ENCODE measurements around the gene AEBP2. TPM values are rescaled to one million over a fixed set of nuclear protein-coding genes. Genes with fewer than 3 reads are reported as not detected.

AEBP2 gene
- total RNA-seq, 2 experiments from 2014 or later = 44.7 to 45.0 TPM

DNA sequence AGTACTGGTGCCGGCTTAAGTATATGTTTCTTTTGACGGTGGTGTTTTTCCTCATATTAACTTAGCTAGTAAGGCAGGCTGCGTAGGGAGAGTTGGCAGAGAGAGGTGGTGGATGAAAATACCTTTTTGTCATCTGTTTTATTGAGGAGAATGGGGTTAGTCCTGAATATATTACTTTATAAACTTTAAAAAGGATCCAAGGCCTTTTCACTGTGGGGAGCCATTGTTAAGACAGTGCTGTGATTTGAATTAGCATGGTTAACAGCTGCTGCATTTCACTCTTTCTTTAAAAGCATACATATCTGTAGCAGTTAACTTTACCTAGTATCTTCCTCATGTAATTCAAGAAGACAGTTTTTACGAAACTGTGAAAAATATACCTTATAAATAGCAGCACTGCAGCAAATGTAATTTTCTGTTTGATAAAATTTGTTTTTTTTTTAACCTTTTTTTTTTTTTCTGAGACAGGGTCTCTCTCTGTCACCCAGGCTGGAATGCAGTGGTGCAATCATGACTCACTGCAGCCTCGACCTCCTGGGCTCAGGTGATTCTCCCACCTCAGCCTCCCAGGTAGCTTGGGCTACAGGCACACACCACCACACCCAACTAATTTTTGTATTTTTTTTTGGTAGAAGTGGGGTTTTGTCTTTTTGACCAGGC, 57.1 kb downstream of the AEBP2 start:
- Mint-ChIP-seq H3K27ac (no peak overlapping the region), H3K4me1 (ENCODE audit: low read depth) (peaks cover 17% of the 10 kb centered on the region), H3K27me3 (no peaks in the 10 kb centered on the region), H3K4me3 (no peak overlapping the region), H3K9me3 (no peaks in the 10 kb centered on the region), H3K36me3 (peaks cover 23% of the 10 kb centered on the region)
- DNase-seq = no peak
- intact Hi-C loops (cut with micrococcal nuclease) = no loop called here
- ChIA-PET POLR2A (no interaction called here), CTCF (no interaction called here)

DNA sequence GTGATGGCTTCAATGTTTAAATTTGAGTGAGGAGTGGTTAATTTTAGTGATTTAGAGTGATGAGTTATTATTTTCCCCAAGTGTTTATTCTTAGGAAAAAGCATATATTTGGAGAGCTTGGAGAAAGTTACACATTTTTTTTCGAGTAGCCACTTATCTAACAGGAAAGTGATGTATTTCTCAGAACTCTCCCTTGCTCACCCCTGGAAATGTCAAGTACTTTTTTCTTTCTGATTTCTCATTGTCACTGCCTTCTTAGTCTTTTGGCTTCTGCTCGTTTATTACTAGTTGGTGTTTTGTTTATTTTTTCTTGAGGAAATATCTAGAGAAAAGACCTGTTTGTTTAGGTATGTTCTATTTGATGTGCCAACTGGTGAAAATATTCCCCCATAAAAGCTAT, 58.8 kb downstream of the AEBP2 start:
- ChIA-PET CTCF (no interaction called here), POLR2A (no interaction called here)
- peaks cover 11% of the 10 kb centered on the region for H3K4me1 Mint-ChIP-seq (ENCODE audit: low read depth)
- H3K27ac Mint-ChIP-seq = no peak overlapping the region
- intact Hi-C loops (cut with micrococcal nuclease) = no loop called here
- H3K4me3 Mint-ChIP-seq = no peak overlapping the region
- DNase-seq = no peak
- H3K9me3 Mint-ChIP-seq = no peaks in the 10 kb centered on the region
- no peaks in the 10 kb centered on the region for H3K27me3 Mint-ChIP-seq
- peaks cover 30% of the 10 kb centered on the region for H3K36me3 Mint-ChIP-seq

DNA sequence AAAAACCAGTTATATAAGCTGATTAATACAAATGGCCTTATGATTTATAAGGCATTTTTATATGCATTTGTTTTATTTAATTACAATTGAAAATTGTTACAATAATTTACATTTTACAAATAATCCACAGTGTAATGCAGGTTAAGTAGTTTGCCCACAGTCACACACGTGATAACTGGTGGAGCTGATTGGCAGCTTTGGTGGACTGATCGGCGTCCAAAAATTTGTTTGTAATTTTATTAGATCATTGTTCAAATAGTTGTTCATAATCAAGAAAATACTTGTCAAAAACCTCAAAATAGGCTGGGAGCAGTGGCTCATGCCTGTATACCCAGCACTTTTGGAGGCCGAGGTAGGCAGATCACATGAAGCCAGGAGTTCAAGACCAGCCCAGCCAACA, 59.7 kb downstream of the AEBP2 start:
- DNase-seq = no peak
- Mint-ChIP-seq H3K27me3 (no peaks in the 10 kb centered on the region), H3K27ac (no peak overlapping the region), H3K4me1 (ENCODE audit: low read depth) (peaks cover 14% of the 10 kb centered on the region), H3K4me3 (no peak overlapping the region), H3K9me3 (no peaks in the 10 kb centered on the region), H3K36me3 (peaks cover 25% of the 10 kb centered on the region)
- CTCF ChIA-PET = interaction anchor here (0.6 kb wide), 1 partner anchor 34 kb away, joined by 7 read pairs; no protein-coding TSS in a partner anchor
- POLR2A ChIA-PET = no interaction called here
- intact Hi-C loops (cut with micrococcal nuclease) = no loop called here

- H3K27ac Mint-ChIP-seq = no peak overlapping the region
- CTCF ChIA-PET = no interaction called here
Measured at GRCh38 chr12:19506497-19506896, 67.2 kb downstream of the AEBP2 start.

GRCh38 chr12:19507823-19508222, 68.5 kb downstream of the AEBP2 start:
- DNase-seq = no peak
- H3K27me3 Mint-ChIP-seq = no peaks in the 10 kb centered on the region
- peaks cover 19% of the 10 kb centered on the region for H3K36me3 Mint-ChIP-seq
- H3K4me3 Mint-ChIP-seq = no peak overlapping the region
- no peak overlapping the region for H3K27ac Mint-ChIP-seq
- ChIA-PET CTCF (no interaction called here), POLR2A (no interaction called here)
- intact Hi-C loops (cut with micrococcal nuclease) = no loop called here
- peaks cover 33% of the 10 kb centered on the region for H3K4me1 Mint-ChIP-seq (ENCODE audit: low read depth)
- H3K9me3 Mint-ChIP-seq = no peaks in the 10 kb centered on the region

More at GRCh38 chr12:19506497-19506896, 67.2 kb downstream of the AEBP2 start:
- no peaks in the 10 kb centered on the region for H3K9me3 Mint-ChIP-seq
- peaks cover 33% of the 10 kb centered on the region for H3K4me1 Mint-ChIP-seq (ENCODE audit: low read depth)
- intact Hi-C loops (cut with micrococcal nuclease) = no loop called here
- peaks cover 19% of the 10 kb centered on the region for H3K36me3 Mint-ChIP-seq
- no peak for DNase-seq
- POLR2A ChIA-PET = no interaction called here
- H3K4me3 Mint-ChIP-seq = no peak overlapping the region
- no peaks in the 10 kb centered on the region for H3K27me3 Mint-ChIP-seq

DNA sequence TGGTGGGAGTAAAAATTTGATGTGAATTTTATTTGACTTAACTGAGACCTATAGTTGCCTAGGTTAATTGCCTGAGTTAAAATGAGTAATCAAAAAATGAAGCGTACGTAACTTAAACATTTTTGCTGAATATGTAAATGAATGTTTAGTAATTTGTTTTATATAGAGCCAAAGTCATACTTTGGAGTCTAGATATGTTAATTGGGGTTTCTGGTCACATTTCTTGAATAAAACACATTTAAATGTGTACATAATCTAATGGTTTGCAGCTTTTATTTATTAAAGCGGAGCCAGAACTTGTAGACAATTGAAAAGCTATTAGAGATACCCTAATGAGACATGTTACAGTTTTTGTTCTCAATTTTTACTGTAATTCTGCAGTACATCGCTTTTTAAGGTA, 71.2 kb downstream of the AEBP2 start:
- DNase-seq = no peak
- H3K9me3 Mint-ChIP-seq = no peaks in the 10 kb centered on the region

GRCh38 chr12:19515179-19515578, 75.9 kb downstream of the AEBP2 start:
- Mint-ChIP-seq H3K27ac (no peak overlapping the region), H3K27me3 (no peaks in the 10 kb centered on the region), H3K4me1 (ENCODE audit: low read depth) (peaks cover 5% of the 10 kb centered on the region), H3K4me3 (no peak overlapping the region), H3K36me3 (peaks cover 26% of the 10 kb centered on the region), H3K9me3 (no peaks in the 10 kb centered on the region)
- intact Hi-C loops (cut with micrococcal nuclease) = no loop called here
- DNase-seq = no peak
- ChIA-PET CTCF (no interaction called here), POLR2A (no interaction called here)

More for the DNA sequence above, 71.2 kb downstream of the AEBP2 start:
- Mint-ChIP-seq H3K36me3 (peaks cover 22% of the 10 kb centered on the region), H3K27me3 (no peaks in the 10 kb centered on the region), H3K4me1 (ENCODE audit: low read depth) (peaks cover 22% of the 10 kb centered on the region), H3K27ac (no peak overlapping the region), H3K4me3 (no peak overlapping the region)
- ChIA-PET CTCF (no interaction called here), POLR2A (no interaction called here)
- intact Hi-C loops (cut with micrococcal nuclease) = no loop called here

DNA sequence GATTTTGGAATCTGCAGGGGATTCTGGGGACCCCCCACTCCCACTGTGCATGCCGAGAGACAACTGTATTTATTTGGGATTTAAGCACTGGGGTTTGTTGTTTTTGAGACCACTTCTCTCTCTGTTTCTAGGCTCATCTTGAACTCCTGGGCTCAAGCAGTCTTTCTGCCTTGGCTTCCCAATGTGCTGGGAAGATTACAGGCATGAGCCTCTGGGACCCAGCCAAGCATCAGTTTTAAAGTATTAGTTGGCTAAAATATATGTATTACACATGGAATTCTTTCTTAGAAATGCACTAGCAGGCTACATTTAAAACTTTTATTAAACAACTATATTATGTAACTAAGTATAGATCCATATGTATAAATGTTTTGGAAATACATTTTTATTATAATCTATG, 78.3 kb downstream of the AEBP2 start:
- Mint-ChIP-seq H3K27me3 (no peaks in the 10 kb centered on the region), H3K9me3 (no peaks in the 10 kb centered on the region), H3K4me1 (ENCODE audit: low read depth) (peaks cover 2% of the 10 kb centered on the region), H3K36me3 (peaks cover 20% of the 10 kb centered on the region), H3K4me3 (no peak overlapping the region), H3K27ac (no peak overlapping the region)
- intact Hi-C loops (cut with micrococcal nuclease) = no loop called here
- no peak for DNase-seq
- ChIA-PET CTCF (no interaction called here), POLR2A (no interaction called here)

- ChIA-PET POLR2A (no interaction called here), CTCF (no interaction called here)
- Mint-ChIP-seq H3K4me1 (ENCODE audit: low read depth) (peaks cover 2% of the 10 kb centered on the region), H3K27ac (no peak overlapping the region), H3K27me3 (no peaks in the 10 kb centered on the region), H3K4me3 (no peak overlapping the region), H3K9me3 (no peaks in the 10 kb centered on the region), H3K36me3 (peaks cover 19% of the 10 kb centered on the region)
- DNase-seq = no peak
- intact Hi-C loops (cut with micrococcal nuclease) = no loop called here
Measured at GRCh38 chr12:19518209-19518608, 78.9 kb downstream of the AEBP2 start.

- H3K36me3 Mint-ChIP-seq = peaks cover 12% of the 10 kb centered on the region
- H3K4me1 Mint-ChIP-seq (ENCODE audit: low read depth) = peaks cover 2% of the 10 kb centered on the region
- intact Hi-C loops (cut with micrococcal nuclease) = no loop called here
- no peak for DNase-seq
- CTCF ChIA-PET = no interaction called here
- no peak overlapping the region for H3K4me3 Mint-ChIP-seq
- no peaks in the 10 kb centered on the region for H3K9me3 Mint-ChIP-seq
- H3K27me3 Mint-ChIP-seq = no peaks in the 10 kb centered on the region
- POLR2A ChIA-PET = no interaction called here
- H3K27ac Mint-ChIP-seq = no peak overlapping the region
Measured at GRCh38 chr12:19520646-19521415, 81.5 kb downstream of the AEBP2 start.

DNA sequence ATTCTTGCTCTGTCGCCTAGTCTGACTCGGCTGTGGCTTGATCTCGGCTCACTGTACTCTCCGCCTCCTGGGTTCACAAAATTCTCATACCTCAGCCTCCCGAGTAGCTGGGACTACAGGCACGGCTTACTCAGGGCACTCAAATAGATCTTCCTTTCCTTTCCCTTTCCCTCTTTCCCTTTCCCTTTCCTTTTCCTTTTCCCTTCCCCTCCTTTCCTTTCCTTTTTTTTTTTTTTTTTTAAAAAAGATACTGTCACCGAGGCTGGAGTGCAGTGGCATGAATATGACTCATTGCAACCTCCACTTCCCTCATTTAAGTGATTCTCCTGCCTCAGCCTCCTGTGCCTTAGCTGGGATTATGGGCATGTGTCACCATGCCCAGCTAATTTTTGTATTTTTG, 86.0 kb downstream of the AEBP2 start:
- POLR2A ChIA-PET = no interaction called here

GRCh38 chr12:19527866-19528265, 88.6 kb downstream of the AEBP2 start:
- CTCF ChIA-PET = no interaction called here
- POLR2A ChIA-PET = no interaction called here
- DNase-seq = no peak
- no peaks in the 10 kb centered on the region for H3K36me3 Mint-ChIP-seq
- H3K9me3 Mint-ChIP-seq = no peaks in the 10 kb centered on the region
- H3K4me3 Mint-ChIP-seq = no peak overlapping the region
- H3K27me3 Mint-ChIP-seq = no peaks in the 10 kb centered on the region
- intact Hi-C loops (cut with micrococcal nuclease) = no loop called here
- no peak overlapping the region for H3K27ac Mint-ChIP-seq
- H3K4me1 Mint-ChIP-seq (ENCODE audit: low read depth) = peaks cover 28% of the 10 kb centered on the region

More for the DNA sequence above, 86.0 kb downstream of the AEBP2 start:
- no peaks in the 10 kb centered on the region for H3K27me3 Mint-ChIP-seq
- CTCF ChIA-PET = no interaction called here
- H3K27ac Mint-ChIP-seq = no peak overlapping the region
- H3K4me3 Mint-ChIP-seq = no peak overlapping the region
- H3K9me3 Mint-ChIP-seq = no peaks in the 10 kb centered on the region
- peaks cover 28% of the 10 kb centered on the region for H3K4me1 Mint-ChIP-seq (ENCODE audit: low read depth)
- intact Hi-C loops (cut with micrococcal nuclease) = no loop called here
- DNase-seq = no peak
- peaks cover 3% of the 10 kb centered on the region for H3K36me3 Mint-ChIP-seq

DNA sequence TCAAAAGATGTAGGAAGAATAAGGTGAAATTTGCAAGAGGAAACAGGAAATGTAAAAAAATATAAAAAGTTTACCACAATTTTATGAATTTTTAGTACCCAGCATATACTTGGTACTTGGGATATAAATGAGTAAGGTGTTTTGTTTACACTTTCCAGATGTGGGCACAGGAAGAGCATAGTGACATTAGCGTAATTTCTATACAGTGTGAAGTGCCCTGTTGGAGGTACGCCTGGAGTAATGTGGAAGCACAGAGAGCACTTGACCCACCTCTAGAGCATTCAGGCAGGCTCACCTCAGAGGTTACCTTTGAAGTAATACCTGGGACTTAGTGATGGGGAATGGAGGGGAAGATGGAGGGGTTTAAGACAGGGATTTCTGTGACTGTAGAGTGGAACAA, 89.5 kb downstream of the AEBP2 start:
- CTCF ChIA-PET = no interaction called here
- no peak for DNase-seq
- Mint-ChIP-seq H3K4me3 (no peak overlapping the region), H3K4me1 (ENCODE audit: low read depth) (peaks cover 28% of the 10 kb centered on the region), H3K9me3 (no peaks in the 10 kb centered on the region), H3K27ac (no peak overlapping the region), H3K27me3 (no peaks in the 10 kb centered on the region), H3K36me3 (peaks cover 4% of the 10 kb centered on the region)
- intact Hi-C loops (cut with micrococcal nuclease) = no loop called here
- POLR2A ChIA-PET = no interaction called here
